ENCODE results near the gene CDC45.
"Not testable (repeated sequence)": the region's sequence is repeated elsewhere in the genome, so short reads cannot be mapped to it uniquely, and the experiment has no call there.

The CDC45 gene

GRCh38 chr22:19530751-19531150 is 51.0 kb downstream of the CDC45 start:
- Histone ChIP-seq H3K27ac (no peak overlapping the region), H3K27me3 (replicated peaks) (peaks cover 2% of the 10 kb centered on the region), H3K36me3 (replicated peaks) (no peaks in the 10 kb centered on the region), H3K4me3 (ENCODE audit: low read depth, low read length) (no peak overlapping the region)
- no peak for DNase-seq
- in situ Hi-C loops (cut with HindIII; ENCODE audit: low pct_ligation_motif_present, low sequenced_read_pairs) = no loop called here
- TF ChIP-seq, protein P1, sequence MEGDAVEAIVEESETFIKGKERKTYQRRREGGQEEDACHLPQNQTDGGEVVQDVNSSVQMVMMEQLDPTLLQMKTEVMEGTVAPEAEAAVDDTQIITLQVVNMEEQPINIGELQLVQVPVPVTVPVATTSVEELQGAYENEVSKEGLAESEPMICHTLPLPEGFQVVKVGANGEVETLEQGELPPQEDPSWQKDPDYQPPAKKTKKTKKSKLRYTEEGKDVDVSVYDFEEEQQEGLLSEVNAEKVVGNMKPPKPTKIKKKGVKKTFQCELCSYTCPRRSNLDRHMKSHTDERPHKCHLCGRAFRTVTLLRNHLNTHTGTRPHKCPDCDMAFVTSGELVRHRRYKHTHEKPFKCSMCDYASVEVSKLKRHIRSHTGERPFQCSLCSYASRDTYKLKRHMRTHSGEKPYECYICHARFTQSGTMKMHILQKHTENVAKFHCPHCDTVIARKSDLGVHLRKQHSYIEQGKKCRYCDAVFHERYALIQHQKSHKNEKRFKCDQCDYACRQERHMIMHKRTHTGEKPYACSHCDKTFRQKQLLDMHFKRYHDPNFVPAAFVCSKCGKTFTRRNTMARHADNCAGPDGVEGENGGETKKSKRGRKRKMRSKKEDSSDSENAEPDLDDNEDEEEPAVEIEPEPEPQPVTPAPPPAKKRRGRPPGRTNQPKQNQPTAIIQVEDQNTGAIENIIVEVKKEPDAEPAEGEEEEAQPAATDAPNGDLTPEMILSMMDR (IDR thresholded peaks at IDR 0.05; ENCODE audit: low read depth, low read length, missing control alignments) = no peak

DNA sequence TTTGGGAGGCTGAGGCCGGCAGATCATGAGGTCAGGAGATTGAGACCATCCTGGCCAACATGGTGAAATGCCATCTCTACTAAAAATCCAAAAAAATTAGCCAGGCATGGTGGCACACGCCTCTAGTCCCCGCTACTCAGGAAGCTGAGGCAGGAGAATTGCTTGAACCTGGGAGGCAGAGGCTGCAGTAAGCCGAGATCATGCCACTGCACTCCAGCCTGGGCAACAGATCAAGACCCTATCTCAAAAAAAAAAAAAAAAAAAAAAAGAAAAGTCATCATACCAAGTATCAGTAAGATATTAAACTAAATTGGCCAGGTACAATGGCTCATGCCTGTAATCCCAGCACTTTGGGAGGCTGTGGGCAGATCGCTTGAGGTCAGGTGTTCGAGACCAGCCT is 51.6 kb downstream of the CDC45 start:
- H3K4me3 ChIP-seq (ENCODE audit: low read depth, low read length); H3K27me3 ChIP-seq (replicated peaks); DNase-seq; H3K27ac ChIP-seq; H3K36me3 ChIP-seq (replicated peaks); in situ Hi-C loops (cut with HindIII; ENCODE audit: low pct_ligation_motif_present, low sequenced_read_pairs): not testable (repeated sequence)

- no peak overlapping the region for H3K4me3 ChIP-seq (ENCODE audit: low read depth, low read length)
- no peaks in the 10 kb centered on the region for H3K27me3 ChIP-seq (replicated peaks)
- in situ Hi-C loops (cut with HindIII; ENCODE audit: low pct_ligation_motif_present, low sequenced_read_pairs) = no loop called here
- H3K36me3 ChIP-seq (replicated peaks) = no peaks in the 10 kb centered on the region
- no peak for DNase-seq
- TF ChIP-seq, protein P1 (IDR thresholded peaks at IDR 0.05; ENCODE audit: low read depth, low read length, missing control alignments) = no peak
- no peak overlapping the region for H3K27ac ChIP-seq
These were observed 53.4 kb downstream of the CDC45 start for GRCh38 chr22:19533049-19533626.

- in situ Hi-C loops (cut with HindIII; ENCODE audit: low pct_ligation_motif_present, low sequenced_read_pairs) = no loop called here
- H3K27ac ChIP-seq = no peak overlapping the region
- no peak overlapping the region for H3K4me3 ChIP-seq (ENCODE audit: low read depth, low read length)
- no peak for DNase-seq
- no peaks in the 10 kb centered on the region for H3K27me3 ChIP-seq (replicated peaks)
- no peaks in the 10 kb centered on the region for H3K36me3 ChIP-seq (replicated peaks)
- TF ChIP-seq, protein P1 (IDR thresholded peaks at IDR 0.05; ENCODE audit: low read depth, low read length, missing control alignments) = no peak
These were observed 54.1 kb downstream of the CDC45 start for GRCh38 chr22:19533857-19534256.

DNA sequence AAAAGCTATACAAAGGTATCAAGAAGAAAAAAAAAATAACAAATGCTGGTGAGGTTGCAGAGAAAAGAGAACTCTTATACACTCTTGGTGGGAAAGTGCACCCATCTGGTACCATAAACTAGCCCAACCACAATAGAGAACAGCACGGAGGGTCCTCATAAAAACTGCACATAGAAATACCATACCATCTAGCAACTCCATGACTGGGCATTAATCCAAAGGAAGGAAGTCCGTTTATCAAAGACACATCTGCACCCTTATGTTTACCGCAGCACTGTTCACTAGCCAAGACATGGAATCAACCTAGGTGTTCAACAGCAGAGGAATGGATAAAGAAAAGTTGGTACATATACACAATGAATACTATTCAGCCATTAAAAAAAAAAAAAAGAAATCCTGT is 55.3 kb downstream of the CDC45 start:
- in situ Hi-C loops (cut with HindIII; ENCODE audit: low pct_ligation_motif_present, low sequenced_read_pairs) = no loop called here
- DNase-seq = no peak
- no peaks in the 10 kb centered on the region for H3K36me3 ChIP-seq (replicated peaks)
- no peaks in the 10 kb centered on the region for H3K27me3 ChIP-seq (replicated peaks)
- H3K27ac ChIP-seq = no peak overlapping the region
- TF ChIP-seq, protein P1 (IDR thresholded peaks at IDR 0.05; ENCODE audit: low read depth, low read length, missing control alignments) = no peak
- H3K4me3 ChIP-seq (ENCODE audit: low read depth, low read length) = no peak overlapping the region

GRCh38 chr22:19536564-19536963 is 56.8 kb downstream of the CDC45 start:
- no peaks in the 10 kb centered on the region for H3K27me3 ChIP-seq (replicated peaks)
- in situ Hi-C loops (cut with HindIII; ENCODE audit: low pct_ligation_motif_present, low sequenced_read_pairs) = no loop called here
- H3K27ac ChIP-seq = no peak overlapping the region
- DNase-seq = no peak
- TF ChIP-seq, protein P1 (IDR thresholded peaks at IDR 0.05; ENCODE audit: low read depth, low read length, missing control alignments) = no peak
- no peak overlapping the region for H3K4me3 ChIP-seq (ENCODE audit: low read depth, low read length)
- H3K36me3 ChIP-seq (replicated peaks) = no peaks in the 10 kb centered on the region

Data from brain microvascular endothelial cell (primary cell).